Activated CD8-positive, alpha-beta memory T cell treated with anti-CD3 and anti-CD28 coated beads for 36 hours (primary cell): ENCODE results near the gene NKAIN2. TPM values are rescaled to one million over a fixed set of nuclear protein-coding genes. Genes with fewer than 3 reads are reported as not detected.
"Not testable (repeated sequence)": the region's sequence is repeated elsewhere in the genome, so short reads cannot be mapped to it uniquely, and the experiment has no call there.

ENCODE experiments used
- CTCF ChIA-PET: fragments of 350-600 bp; sonication (Branson Sonifier 250); formaldehyde crosslinking; loops from one replicate; lab custom pipeline; 2021; ENCODE audit warnings: antibody characterized with exemption; lab: Charles Lee
- POLR2A ChIA-PET: fragments of 350-600 bp; sonication (Branson Sonifier 250); formaldehyde crosslinking; loops from one replicate; lab custom pipeline; 2021; ENCODE audit warnings: antibody characterized with exemption; lab: Charles Lee
- total RNA-seq, 2 experiments: library from RNA; stranded (reverse); gene quantifications; one replicate each; pipeline ENCODE4 v1.2.3, GENCODE V29; 2021

NKAIN2 gene
- total RNA-seq, 2 experiments from 2014 or later: not detected

DNA sequence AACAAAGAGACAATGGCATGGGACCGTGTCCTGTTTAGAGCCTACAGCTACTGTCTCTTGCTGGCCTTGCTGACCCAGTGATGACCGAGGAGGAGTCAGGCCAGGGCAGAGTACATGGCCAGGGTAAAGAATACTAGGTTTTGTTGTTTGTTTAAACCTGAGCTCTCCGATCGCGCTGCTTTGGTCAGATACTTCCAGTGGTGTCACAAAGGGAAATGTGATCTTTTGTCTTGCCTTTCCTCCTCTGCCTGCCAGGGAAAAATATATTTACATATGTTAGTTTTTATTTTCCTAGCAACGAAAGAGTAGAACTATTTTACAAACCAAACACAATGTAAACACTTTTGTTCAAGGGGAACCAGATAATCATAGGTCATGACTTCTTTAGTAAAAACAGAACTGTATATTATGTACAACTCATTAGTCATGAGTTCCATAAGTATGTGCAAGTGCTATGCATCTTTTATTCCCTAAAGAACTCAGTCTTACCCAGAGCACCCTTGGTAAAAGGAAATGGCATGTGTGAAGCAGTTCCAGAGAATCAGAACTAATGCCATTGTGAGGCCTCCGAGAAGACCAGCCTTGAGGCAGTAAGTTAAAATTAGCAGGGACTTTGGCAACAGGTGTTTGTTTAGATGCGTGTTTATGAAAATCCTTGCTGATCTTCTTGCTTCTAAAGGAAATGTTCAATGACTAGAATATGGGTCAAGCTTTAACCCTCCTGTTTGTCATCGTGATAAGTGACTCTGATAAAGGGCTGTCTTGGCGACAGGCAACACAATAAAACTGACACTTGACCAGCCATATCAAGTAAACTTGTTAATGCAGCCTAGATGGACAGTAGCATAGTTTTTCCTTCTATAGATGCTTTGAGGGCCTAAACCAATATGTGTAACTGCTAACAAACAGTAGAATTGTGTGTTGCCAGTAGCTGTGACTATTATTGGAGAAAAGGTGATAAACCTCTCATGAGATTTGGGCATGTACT is 204.6 kb downstream of the NKAIN2 start:
- POLR2A ChIA-PET: no interaction called here
- CTCF ChIA-PET: no interaction called here

DNA sequence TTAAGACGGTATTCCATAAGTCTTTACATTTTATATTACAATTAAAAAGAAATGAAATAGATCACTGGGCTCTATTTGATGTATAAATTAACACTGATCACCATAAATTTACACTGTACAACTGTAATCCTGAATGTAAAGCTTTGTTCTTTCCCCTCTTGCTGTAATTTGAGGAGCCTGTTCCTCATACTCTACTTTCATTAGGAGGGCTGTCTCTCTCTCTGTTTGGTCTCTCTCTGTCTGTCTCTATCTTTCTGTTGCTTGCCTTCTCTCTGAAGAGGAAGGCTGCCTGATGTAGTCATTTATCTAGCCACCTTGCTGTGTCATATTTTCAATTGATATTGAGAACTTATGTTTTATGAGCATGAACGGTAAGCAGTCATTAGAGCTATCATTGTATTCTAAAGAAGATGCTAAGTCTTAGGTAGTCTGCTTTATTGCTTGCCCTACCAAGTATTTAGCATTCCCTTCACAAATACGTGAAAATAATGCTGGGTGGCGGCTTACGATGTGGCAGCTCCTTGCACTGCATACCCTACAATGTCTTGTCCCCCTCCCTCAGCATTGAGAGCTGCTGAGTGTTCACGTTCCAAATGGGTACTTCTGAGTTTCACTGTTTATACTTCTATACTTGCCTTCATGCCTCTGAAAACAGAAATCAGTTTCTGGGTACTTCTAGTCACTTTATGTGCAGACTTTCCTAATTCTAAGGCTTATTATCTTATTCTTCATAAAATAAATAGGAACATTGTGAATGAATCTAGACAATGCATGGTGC is 205.5 kb downstream of the NKAIN2 start:
- ChIA-PET CTCF (no interaction called here), POLR2A (no interaction called here)

DNA sequence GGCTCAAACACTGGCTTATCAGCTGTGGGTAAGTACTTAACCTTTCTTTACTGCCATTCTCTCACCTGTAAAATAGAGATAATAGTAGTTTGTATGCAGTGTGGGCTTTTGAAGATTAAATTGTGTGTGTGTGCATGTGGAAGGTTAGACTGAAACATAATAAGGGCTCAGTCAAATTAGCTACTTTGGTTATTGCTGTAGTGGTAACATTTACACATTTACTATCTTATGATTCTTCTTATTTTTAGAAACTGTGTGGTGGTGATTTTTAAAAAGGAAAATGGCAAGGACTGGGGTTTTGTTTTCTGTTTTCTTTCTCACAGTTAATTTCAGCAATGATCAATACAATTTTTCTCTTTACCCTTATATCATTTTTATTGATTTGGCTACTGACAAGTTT is 206.9 kb downstream of the NKAIN2 start:
- POLR2A ChIA-PET: no interaction called here
- CTCF ChIA-PET: no interaction called here

DNA sequence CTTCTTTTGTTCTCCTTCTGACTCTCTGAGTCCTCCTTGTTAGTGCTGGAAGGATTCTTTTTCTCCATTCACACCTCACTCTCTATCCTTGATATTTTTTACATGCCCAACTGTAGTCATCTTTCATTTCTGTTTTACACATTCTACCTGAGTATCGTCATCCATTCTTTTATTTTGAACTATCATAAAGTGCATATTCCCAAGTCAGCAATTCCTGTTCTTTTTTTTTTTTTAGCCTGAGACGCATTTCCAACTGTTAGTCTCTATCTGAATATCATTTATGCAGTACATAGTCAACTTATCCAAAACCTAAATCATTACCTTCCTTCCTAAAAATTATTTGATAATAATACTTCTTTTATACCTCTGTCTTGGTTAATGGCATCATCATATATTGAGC is 207.5 kb downstream of the NKAIN2 start:
- ChIA-PET CTCF (no interaction called here), POLR2A (no interaction called here)

DNA sequence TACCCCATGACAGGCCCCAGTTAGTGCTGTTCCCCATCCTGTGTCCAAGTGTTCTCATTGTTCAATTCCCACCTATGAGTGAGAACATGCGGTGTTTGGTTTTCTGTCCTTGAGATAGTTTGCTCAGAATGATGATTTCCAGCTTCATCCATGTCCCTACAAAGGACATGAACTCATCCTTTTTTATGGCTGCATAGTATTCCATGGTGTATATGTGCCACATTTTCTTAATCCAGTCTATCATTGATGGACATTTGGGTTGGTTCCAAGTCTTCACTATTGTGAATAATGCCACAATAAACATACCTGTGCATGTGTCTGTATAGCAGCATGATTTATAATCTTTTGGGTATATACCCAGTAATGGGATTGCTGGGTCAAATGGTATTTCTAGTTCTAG is 218.4 kb downstream of the NKAIN2 start:
- POLR2A ChIA-PET: not testable (repeated sequence)

DNA sequence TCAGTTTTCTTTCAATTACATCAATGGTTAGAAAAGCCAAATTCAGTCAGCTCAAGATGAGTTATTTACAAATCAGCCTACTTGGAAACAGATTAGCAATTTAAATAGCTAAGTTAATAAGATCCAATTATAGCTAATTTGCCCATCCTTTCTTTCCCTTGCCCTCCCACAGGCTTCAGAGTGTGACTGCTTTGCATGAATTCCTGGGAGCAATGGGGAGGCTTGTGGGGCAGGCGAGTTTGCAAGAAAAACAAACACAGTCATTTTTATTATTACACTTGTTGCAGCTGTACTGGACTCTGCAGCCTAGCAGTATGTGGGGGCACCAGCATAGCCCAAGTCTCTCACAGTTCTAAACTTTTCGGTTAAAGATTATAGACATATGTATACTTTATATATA is 219.0 kb downstream of the NKAIN2 start:
- POLR2A ChIA-PET: no interaction called here
- CTCF ChIA-PET: no interaction called here

More for the DNA sequence above, 218.4 kb downstream of the NKAIN2 start:
- CTCF ChIA-PET: not testable (repeated sequence)

DNA sequence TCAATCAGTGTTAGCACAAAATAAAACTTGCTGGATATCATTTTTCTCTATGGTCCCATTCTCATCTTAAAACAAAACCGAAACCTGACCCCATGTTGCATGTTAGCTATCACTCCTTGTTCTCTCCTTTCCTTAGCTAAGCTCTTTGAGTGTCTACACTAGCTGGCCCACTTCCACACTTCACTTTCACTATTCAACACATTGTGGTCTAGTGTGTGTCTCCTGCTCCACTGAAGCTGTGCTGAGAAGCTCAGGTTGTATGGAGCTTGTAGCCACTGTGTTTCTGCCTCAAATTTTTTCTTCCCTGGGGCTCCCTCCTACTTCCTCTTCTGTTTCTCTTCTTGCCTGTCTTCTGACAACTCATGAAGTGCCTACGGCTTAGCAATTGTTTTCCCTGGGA is 223.0 kb downstream of the NKAIN2 start:
- POLR2A ChIA-PET: no interaction called here
- CTCF ChIA-PET: no interaction called here

DNA sequence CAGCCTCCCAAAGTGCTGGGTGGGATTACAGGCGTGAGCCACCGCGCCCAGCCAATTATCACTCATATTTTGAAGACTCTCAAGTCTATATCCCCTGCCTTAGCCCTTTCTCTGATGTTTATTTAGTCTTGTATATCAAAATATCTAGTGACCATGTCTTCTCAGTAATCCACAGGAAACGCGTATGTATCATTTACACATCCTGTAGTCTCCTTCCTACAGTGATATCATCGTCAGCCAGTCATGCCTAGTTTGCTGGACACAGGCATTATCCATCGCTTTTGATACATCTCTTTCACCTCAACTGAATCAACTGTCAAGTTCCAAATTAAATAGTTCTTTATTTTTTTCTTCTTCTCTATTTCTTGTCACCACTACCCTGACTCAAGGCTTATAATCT is 223.7 kb downstream of the NKAIN2 start:
- CTCF ChIA-PET: no interaction called here
- POLR2A ChIA-PET: no interaction called here

DNA sequence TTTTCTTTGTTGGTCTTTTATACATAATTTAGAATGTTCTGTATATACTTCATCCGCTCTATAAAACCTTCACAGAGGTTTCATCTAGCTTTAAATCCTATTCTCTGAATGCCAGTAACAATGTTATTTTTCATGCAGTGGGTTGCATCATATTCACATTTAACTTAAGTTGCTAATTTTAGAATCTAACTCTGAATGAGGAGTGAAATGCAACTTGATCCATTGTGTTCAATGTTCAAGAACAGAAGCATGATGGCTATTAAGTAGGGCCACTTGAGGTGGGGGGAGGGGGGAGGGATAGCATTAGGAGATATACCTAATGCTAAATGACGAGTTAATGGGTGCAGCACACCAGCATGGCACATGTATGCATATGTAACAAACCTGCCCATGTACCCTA is 224.5 kb downstream of the NKAIN2 start:
- ChIA-PET POLR2A (no interaction called here), CTCF (no interaction called here)

DNA sequence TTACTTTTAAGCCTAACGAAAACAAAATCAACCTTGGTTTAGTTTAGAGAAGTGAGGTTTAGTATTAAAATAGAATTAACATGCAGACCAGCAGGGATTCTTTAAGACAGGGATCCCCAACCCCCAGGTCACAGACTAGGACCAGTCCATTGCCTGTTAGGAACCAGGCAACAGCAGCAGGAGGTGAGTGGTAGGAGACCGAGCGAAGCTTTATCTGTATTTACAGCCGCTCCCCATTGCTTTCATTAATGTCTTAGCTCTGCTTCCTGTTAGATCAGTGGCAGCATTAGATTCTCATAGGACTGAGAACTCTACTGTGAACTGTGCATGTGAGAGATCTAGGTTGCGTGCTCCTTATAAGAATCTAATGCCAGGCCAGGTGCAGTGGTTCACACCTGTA is 225.9 kb downstream of the NKAIN2 start:
- POLR2A ChIA-PET: no interaction called here
- CTCF ChIA-PET: no interaction called here

DNA sequence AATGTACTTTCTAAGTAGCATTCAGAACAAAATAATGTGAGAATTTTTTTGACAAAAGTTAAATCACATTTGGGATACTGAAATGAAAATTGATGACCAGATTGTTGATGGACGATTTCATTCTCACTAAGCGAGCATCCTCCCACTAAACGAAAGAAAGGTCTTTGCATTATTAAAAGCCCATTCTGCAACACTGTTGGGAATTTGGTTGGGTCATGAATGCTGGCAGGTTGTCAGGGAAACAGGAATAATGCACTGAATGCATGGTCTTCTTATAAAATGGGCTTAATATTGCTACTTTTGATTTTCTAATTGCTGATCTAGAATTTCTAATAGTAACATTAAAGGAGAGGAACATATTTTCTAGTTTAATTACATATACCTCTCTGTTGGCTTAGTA is 229.8 kb downstream of the NKAIN2 start:
- ChIA-PET CTCF (no interaction called here), POLR2A (no interaction called here)

DNA sequence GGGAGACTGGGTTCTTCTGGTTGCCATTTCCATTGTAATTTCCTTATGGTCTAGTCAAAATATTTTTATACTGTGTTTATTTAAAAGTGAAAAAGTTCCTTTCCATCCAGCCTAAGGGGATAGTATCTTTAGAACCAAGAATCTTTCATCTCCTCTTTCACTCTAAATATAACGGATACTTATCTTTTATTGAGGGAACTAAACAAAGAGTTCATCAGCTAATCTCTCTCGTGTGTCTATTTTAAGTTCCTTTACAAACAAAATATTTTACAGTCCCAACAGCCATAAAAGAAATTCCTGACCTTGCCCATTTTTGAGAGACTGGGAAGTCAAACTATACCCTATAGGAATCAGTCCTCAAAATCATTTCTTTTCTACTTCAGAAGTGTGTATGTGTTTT is 232.7 kb downstream of the NKAIN2 start:
- CTCF ChIA-PET: no interaction called here
- POLR2A ChIA-PET: no interaction called here

DNA sequence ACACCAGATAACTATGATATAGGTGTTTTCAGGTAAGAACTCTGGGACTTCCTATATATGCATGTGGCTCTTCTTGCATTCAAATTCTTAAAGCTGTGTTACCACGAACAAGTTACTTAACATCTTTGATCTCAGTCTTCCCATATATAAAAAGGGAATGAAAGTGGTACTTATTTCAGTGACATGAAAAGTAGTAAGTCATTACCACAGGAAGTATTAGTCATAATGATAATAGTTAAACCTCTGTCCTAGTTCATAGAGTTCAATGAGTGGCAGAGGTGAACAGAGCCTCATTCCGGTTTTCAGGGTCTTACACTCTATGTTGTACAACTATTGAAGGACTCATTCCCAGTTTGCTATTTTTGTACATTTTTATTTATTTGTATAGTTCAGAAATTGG is 237.0 kb downstream of the NKAIN2 start:
- ChIA-PET POLR2A (no interaction called here), CTCF (no interaction called here)

DNA sequence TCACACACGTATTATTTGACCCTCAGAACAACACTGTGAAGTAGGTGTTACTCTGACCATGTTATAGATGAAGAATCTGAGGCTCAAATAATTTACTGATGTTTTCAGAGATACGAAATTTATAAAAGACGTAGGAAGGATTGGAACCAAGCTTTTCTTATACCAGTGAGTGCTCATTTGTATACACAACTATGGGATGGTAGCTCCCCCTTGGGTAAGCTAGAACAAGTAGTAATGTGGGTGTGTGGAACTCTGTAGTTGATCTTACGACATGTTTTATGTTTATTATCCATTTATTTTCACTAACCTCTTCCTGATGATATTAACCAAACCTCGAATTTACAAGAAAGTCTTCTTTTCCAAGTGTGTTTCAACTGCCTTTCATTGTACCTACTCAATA is 248.5 kb downstream of the NKAIN2 start:
- ChIA-PET POLR2A (no interaction called here), CTCF (no interaction called here)

DNA sequence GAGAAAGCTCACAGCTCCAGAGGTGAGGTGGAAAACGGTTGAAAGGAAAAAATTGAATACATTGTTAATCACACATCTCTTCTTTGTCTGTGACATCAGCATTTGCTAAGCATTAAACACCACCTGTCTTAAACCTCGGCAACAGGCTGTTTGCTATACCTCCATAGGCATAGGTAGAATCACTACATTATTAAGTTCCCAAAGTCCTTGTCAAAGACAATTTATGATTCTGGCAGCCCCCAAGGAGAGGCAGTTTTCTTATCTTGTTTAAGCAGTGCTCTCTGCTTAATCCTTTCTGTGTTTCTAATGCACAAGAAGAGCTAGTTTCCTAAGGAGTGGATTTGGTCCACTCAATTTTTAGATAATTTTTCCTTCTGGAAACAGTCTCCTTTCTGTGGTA is 249.7 kb downstream of the NKAIN2 start:
- ChIA-PET POLR2A (no interaction called here), CTCF (no interaction called here)

DNA sequence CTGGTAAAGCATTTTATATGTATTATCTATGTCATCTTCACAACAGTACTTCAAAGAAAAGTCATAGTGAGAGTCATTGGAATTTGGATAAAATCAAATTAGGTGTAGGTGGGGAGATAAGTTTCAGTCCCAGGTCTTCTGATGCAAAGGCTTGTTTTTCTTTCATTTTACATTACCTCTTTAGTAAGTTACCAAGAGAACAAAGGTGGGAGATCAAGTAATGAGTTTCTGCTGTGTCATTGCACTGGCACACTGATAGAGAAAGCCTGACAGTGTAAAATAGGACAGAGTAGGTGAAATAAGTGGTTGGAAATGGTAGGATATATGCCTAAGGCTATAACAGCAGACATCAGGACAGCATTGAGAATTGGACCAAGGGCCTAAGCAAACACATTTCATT is 250.4 kb downstream of the NKAIN2 start:
- CTCF ChIA-PET: no interaction called here
- POLR2A ChIA-PET: no interaction called here

DNA sequence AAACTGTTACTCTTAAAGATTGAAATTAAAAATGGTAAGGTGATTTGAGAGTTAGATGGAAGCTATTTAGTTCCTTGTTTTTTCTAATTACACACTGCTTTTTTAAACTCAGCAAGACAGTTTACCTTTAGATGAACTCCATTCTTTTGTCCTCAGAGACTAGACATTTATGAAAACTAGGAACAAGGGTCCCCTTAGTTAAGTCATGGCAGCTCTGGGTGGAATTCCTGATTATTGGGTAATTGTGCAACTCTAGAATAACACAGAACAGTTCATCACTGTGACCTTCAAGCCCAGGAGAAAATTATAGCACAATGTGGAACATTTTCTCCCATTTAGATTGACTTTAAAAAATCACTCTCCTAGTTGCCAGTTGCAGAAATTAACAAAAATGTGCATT is 251.7 kb downstream of the NKAIN2 start:
- ChIA-PET CTCF (no interaction called here), POLR2A (no interaction called here)

DNA sequence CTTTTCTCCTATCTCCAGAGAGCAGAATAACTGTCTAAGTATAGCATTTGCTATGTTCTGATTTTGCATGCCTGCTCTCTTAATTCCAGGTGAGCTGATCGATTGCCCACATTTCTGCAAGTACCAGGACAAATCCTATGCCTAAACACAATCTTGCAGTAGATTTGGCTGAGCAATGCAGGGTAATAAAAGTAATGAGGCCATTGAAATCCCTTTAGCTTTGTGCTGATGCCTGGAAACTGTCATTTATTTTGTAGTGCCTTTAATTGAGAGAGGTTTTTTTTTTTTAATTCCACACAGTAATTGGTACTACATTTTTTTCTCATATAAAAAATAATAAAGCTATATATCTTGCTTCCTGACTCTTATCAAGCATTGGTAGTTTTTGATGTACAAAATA is 252.3 kb downstream of the NKAIN2 start:
- POLR2A ChIA-PET: no interaction called here
- CTCF ChIA-PET: no interaction called here

DNA sequence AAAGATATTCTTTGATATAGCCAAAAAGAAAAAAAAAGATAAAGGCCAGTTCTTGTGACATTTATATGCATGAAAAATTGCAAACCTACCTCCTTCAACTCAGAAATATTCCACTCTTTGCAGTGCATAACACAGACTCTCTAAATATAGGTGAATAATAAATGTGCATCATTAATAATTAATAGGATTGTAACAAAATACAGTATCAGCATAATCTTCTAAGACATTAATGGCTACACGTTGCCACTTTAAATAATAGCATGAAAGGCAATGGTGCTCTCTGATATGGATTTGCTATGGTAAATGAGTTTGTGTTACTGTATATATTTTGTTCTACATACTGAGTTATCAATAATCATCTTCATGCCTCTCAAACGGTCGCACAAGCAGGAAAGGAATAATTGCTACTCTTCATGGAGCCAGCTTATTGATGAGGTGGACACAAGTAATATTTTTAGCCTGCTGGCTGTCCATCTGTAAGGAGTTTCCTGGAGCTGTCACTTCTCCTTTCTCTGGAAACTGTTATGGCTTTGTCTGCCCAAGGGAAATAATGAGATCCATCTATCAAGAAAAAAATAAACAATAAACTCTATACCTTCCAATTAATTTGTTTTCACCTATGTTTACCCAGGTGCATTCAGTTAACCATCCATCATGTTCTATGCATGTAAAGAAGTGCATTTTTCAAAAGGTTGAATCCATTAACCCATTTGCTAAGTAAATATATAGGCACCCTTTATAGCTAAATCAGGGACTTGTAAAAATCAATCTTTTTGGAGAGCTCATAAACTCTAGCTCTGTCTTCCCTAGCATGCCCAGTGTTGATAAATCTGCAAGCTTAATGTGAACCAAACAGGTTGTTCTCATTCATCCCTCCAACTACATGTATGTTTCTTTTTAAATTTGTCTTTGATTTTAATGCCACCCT is 253.0 kb downstream of the NKAIN2 start:
- ChIA-PET CTCF (no interaction called here), POLR2A (no interaction called here)

DNA sequence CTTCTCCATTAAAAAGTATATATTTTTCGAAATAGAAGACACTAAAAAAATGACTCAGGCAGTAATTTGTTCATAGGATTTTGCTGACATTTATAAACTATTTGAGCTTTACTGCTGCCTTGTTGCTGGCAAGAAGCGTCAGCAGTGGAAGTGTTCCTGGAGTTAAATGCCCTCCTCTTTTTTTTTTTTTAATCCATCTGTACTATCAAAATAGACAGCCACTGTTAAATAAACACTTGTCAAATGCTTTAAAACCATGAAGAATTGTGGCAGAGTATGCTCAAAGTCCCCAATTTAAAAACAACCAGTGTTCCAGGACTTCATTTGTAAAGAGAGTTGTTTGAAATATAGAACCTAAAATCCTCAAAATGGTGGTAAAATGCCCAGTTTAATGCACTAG is 253.8 kb downstream of the NKAIN2 start:
- CTCF ChIA-PET: no interaction called here

More for the DNA sequence above, 253.8 kb downstream of the NKAIN2 start:
- POLR2A ChIA-PET: no interaction called here
